HEK293 (cell line): Measurements from ENCODE around the gene ATP6V1F.

Experiments used
- CTCF ChIA-PET: fragments of 350-600 bp; formaldehyde crosslinking; extraction: SDS; loops from one replicate; lab custom pipeline; 2021; ENCODE audit warnings: antibody characterized with exemption; lab: Yijun Ruan, JAX
- POLR2A ChIA-PET: fragments of 300-600 bp; formaldehyde crosslinking; extraction: SDS; loops from one replicate; lab custom pipeline; 2020; ENCODE audit warnings: antibody characterized with exemption, inconsistent platforms; lab: Yijun Ruan, JAX
- H3K27ac ChIP-seq: fragments of 200-500 bp; sonication (Bioruptor generic); 2 replicates; pipeline ENCODE4 v1.5.1; 2014; ENCODE audit warnings: low read depth, low read length, control low read depth, inconsistent platforms; ENCODE audit errors: extremely low read depth
- H3K36me3 ChIP-seq, 2 experiments: fragments of 200-500 bp in 1 of 2; sonication (Bioruptor generic) in 1 of 2; 1 replicate in 1 of 2; 2 replicates in 1 of 2; pipeline ENCODE4 v1.5.1; 2014 to 2017; ENCODE audit warnings: inconsistent platforms in 2 of 2, low read length in 2 of 2; ENCODE audit not compliant: control insufficient read depth in 2 of 2, insufficient read depth in 1 of 2
- H3K4me1 ChIP-seq: fragments of 200-500 bp; sonication (Bioruptor generic); 2 replicates; pipeline ENCODE4 v1.5.1; 2014; ENCODE audit warnings: mild to moderate bottlenecking, low read length, inconsistent platforms; ENCODE audit not compliant: control insufficient read depth, insufficient read depth
- H3K4me3 ChIP-seq: 2 replicates; pipeline ENCODE4 v1.5.1; 2011; ENCODE audit warnings: low read depth, mild to moderate bottlenecking, control low read depth, low read length, moderate library complexity
- H3K9me3 ChIP-seq: fragments of 200-500 bp; sonication (Bioruptor generic); 2 replicates; pipeline ENCODE4 v1.5.1; 2014; ENCODE audit warnings: low read depth, low read length, inconsistent platforms; ENCODE audit not compliant: control insufficient read depth, insufficient read depth
- BCL6B ChIP-seq: fragments of 450-650 bp; formaldehyde crosslinking; IDR thresholded peaks from 2 replicates; pipeline ENCODE4 v1.5.1; 2017; ENCODE audit warnings: missing biosample characterization, missing genetic modification characterization
- GFI1B ChIP-seq: fragments of 450-650 bp; formaldehyde crosslinking; IDR thresholded peaks from 2 replicates; pipeline ENCODE4 v1.5.1; 2016; ENCODE audit warnings: missing biosample characterization, missing genetic modification characterization
- GLIS1 ChIP-seq: fragments of 450-650 bp; formaldehyde crosslinking; IDR thresholded peaks from 2 replicates; pipeline ENCODE4 v1.5.1; 2016; ENCODE audit warnings: missing biosample characterization, missing genetic modification characterization
- GLIS2 ChIP-seq: fragments of 450-650 bp; formaldehyde crosslinking; IDR thresholded peaks from 2 replicates; pipeline ENCODE4 v1.5.1; 2016; ENCODE audit warnings: missing biosample characterization, missing genetic modification characterization
- KLF7 ChIP-seq: fragments of 450-650 bp; formaldehyde crosslinking; IDR thresholded peaks from 2 replicates; pipeline ENCODE4 v1.5.1; 2016; ENCODE audit warnings: missing biosample characterization, missing genetic modification characterization, borderline replicate concordance
- MZF1 ChIP-seq: fragments of 450-650 bp; formaldehyde crosslinking; IDR thresholded peaks from 2 replicates; pipeline ENCODE4 v1.5.1; 2017; ENCODE audit warnings: missing biosample characterization, missing genetic modification characterization, borderline replicate concordance
- OVOL3 ChIP-seq: fragments of 450-650 bp; formaldehyde crosslinking; IDR thresholded peaks from 2 replicates; pipeline ENCODE4 v1.5.1; 2016; ENCODE audit warnings: missing biosample characterization, missing genetic modification characterization
- ZEB2 ChIP-seq: fragments of 450-650 bp; formaldehyde crosslinking; IDR thresholded peaks from 2 replicates; pipeline ENCODE4 v1.5.1; 2016; ENCODE audit warnings: missing biosample characterization, missing genetic modification characterization
- ZIC2 ChIP-seq: fragments of 450-650 bp; formaldehyde crosslinking; IDR thresholded peaks from 2 replicates; pipeline ENCODE4 v1.5.1; 2016; ENCODE audit warnings: missing biosample characterization, missing genetic modification characterization
- ZNF121 ChIP-seq: fragments of 450-650 bp; formaldehyde crosslinking; IDR thresholded peaks from 2 replicates; pipeline ENCODE4 v1.5.1; 2016; ENCODE audit warnings: missing biosample characterization, missing genetic modification characterization
- ZNF146 ChIP-seq: fragments of 450-650 bp; formaldehyde crosslinking; IDR thresholded peaks from 2 replicates; pipeline ENCODE4 v1.5.1; 2016; ENCODE audit warnings: missing biosample characterization, missing genetic modification characterization
- ZNF174 ChIP-seq: fragments of 450-650 bp; formaldehyde crosslinking; IDR thresholded peaks from 2 replicates; pipeline ENCODE4 v1.5.0; 2017; ENCODE audit warnings: missing biosample characterization, mild to moderate bottlenecking, missing genetic modification characterization
- ZNF26 ChIP-seq: fragments of 450-650 bp; formaldehyde crosslinking; IDR thresholded peaks from 2 replicates; pipeline ENCODE4 v1.5.1; 2016; ENCODE audit warnings: missing biosample characterization, missing genetic modification characterization
- ZNF280D ChIP-seq: fragments of 450-650 bp; formaldehyde crosslinking; IDR thresholded peaks from 2 replicates; pipeline ENCODE4 v1.5.1; 2016; ENCODE audit warnings: missing biosample characterization, missing genetic modification characterization
- ZNF394 ChIP-seq: fragments of 450-650 bp; formaldehyde crosslinking; IDR thresholded peaks from 2 replicates; pipeline ENCODE4 v1.5.1; 2016; ENCODE audit warnings: missing biosample characterization, missing genetic modification characterization, mild to moderate bottlenecking, moderate library complexity, borderline replicate concordance
- ZNF426 ChIP-seq: fragments of 450-650 bp; formaldehyde crosslinking; IDR thresholded peaks from 2 replicates; pipeline ENCODE4 v1.5.1; 2017; ENCODE audit warnings: missing biosample characterization, missing genetic modification characterization, mild to moderate bottlenecking, inconsistent platforms, moderate library complexity
- ZNF501 ChIP-seq: fragments of 450-650 bp; formaldehyde crosslinking; IDR thresholded peaks from 2 replicates; pipeline ENCODE4 v1.5.1; 2016; ENCODE audit warnings: missing biosample characterization, missing genetic modification characterization
- ZNF529 ChIP-seq: fragments of 450-650 bp; formaldehyde crosslinking; IDR thresholded peaks from 2 replicates; pipeline ENCODE4 v1.5.1; 2017; ENCODE audit warnings: missing genetic modification characterization, missing biosample characterization; ENCODE audit not compliant: insufficient replicate concordance
- ZNF548 ChIP-seq: fragments of 450-650 bp; formaldehyde crosslinking; IDR thresholded peaks from 2 replicates; pipeline ENCODE4 v1.5.1; 2016; ENCODE audit warnings: missing biosample characterization, missing genetic modification characterization
- ZNF558 ChIP-seq: fragments of 450-650 bp; formaldehyde crosslinking; IDR thresholded peaks from 2 replicates; pipeline ENCODE4 v1.5.1; 2016; ENCODE audit warnings: missing biosample characterization, missing genetic modification characterization
- ZNF596 ChIP-seq: fragments of 450-650 bp; IDR thresholded peaks from 2 replicates; pipeline ENCODE4 v1.5.0; 2018; ENCODE audit warnings: missing biosample characterization, mild to moderate bottlenecking, missing genetic modification characterization, moderate library complexity
- ZNF645 ChIP-seq: fragments of 450-650 bp; formaldehyde crosslinking; IDR thresholded peaks from 2 replicates; pipeline ENCODE4; 2016; ENCODE audit warnings: missing biosample characterization, missing genetic modification characterization
- ZSCAN30 ChIP-seq: fragments of 450-650 bp; IDR thresholded peaks from 2 replicates; pipeline ENCODE4 v1.5.1; 2018; ENCODE audit warnings: missing biosample characterization, mild to moderate bottlenecking, missing genetic modification characterization, moderate library complexity

Gene ATP6V1F

GRCh38 chr7:128847721-128848211 is 14.9 kb upstream of the ATP6V1F start:
- TF ChIP-seq ZNF426 (no peak), ZNF26 (tag by site-specific recombination) (no peak), ZIC2 (tag by site-specific recombination) (peak; percentile 90), GLIS1 (tag by site-specific recombination) (0 out of 2 replicates have a peak, but pooled peaks have one; percentile 48)
- peaks cover 0 to 94% of the 10 kb centered on the region in 2 experiments; a peak in 1 of 3 replicates for H3K36me3 ChIP-seq
- no peak overlapping the region for H3K27ac ChIP-seq
- POLR2A ChIA-PET: interaction anchor here (0.6 kb wide), 1 partner anchor 14 kb away, joined by 3 read pairs; no protein-coding TSS in a partner anchor
- CTCF ChIA-PET: no interaction called here
- H3K9me3 ChIP-seq: no peaks in the 10 kb centered on the region
- no peak overlapping the region for H3K4me3 ChIP-seq
- no peaks in the 10 kb centered on the region for H3K4me1 ChIP-seq

GRCh38 chr7:128848289-128849155 is 14.1 kb upstream of the ATP6V1F start:
- Histone ChIP-seq H3K9me3 (no peaks in the 10 kb centered on the region), H3K4me1 (no peaks in the 10 kb centered on the region), H3K27ac (no peak overlapping the region), H3K4me3 (no peak overlapping the region), H3K36me3 (peaks cover 0 to 94% of the 10 kb centered on the region in 2 experiments; a peak in 1 of 3 replicates)
- CTCF ChIA-PET: interaction anchor here (1.2 kb wide), 1 partner anchor 35 kb away, joined by 4 read pairs; no protein-coding TSS in a partner anchor
- TF ChIP-seq ZEB2 (tag by site-specific recombination) (no peak), ZNF596 (tag by site-specific recombination) (no peak), ZNF174 (tag by site-specific recombination) (no peak), GLIS2 (0 out of 2 replicates have a peak, but pooled peaks have one; percentile 30)
- POLR2A ChIA-PET: interaction anchor here (0.7 kb wide), 1 partner anchor 13 kb away, joined by 3 read pairs; no protein-coding TSS in a partner anchor

GRCh38 chr7:128849156-128849515 is 13.5 kb upstream of the ATP6V1F start:
- no peak overlapping the region for H3K4me3 ChIP-seq
- no peaks in the 10 kb centered on the region for H3K9me3 ChIP-seq
- POLR2A ChIA-PET: interaction anchor here (0.7 kb wide), 1 partner anchor 12 kb away, joined by 3 read pairs; no protein-coding TSS in a partner anchor
- H3K27ac ChIP-seq: no peak overlapping the region
- H3K36me3 ChIP-seq: peaks cover 0 to 94% of the 10 kb centered on the region in 2 experiments; a peak in 1 of 3 replicates
- no peaks in the 10 kb centered on the region for H3K4me1 ChIP-seq
- CTCF ChIA-PET: interaction anchor here (1.2 kb wide), 1 partner anchor 34 kb away, joined by 4 read pairs; no protein-coding TSS in a partner anchor
- TF ChIP-seq ZNF280D (tag by site-specific recombination): no peak
- no peak for TF ChIP-seq KLF7 (tag by site-specific recombination)
- TF ChIP-seq OVOL3: no peak
- no peak for TF ChIP-seq ZNF394 (tag by site-specific recombination)
- TF ChIP-seq MZF1 (tag by site-specific recombination): no peak
- TF ChIP-seq ZNF558 (tag by site-specific recombination): no peak
- TF ChIP-seq ZNF529 (tag by site-specific recombination): no peak
- TF ChIP-seq ZNF501 (tag by site-specific recombination): no peak
- TF ChIP-seq BCL6B (tag by site-specific recombination): no peak
- no peak for TF ChIP-seq ZNF146
- no peak for TF ChIP-seq ZNF596 (tag by site-specific recombination)
- TF ChIP-seq ZSCAN30 (tag by site-specific recombination): no peak
- no peak for TF ChIP-seq ZNF548
- TF ChIP-seq GFI1B (tag by site-specific recombination): no peak
- TF ChIP-seq ZNF121 (tag by site-specific recombination): no peak
- TF ChIP-seq ZNF645 (tag by site-specific recombination): no peak
